ENCODE results near the gene PRKN.

PRKN gene

DNA sequence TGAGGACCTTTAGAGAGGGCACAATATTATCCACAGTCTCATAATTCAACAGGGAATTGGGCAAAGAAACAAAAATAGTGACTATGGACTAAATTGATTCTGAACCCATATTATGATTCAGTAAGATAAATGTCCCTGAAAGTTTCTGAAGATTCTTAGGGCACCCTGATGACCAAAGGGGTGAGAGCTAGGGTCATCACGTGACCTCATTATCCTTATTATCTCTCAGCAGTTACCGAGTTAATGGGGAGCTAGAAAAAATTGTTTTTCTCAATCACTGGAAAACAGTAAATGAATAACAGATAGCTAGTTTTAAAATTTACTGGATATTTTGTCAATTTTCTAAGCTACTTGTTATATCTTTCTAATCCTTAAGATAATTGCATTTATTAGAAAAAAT lies 639.5 kb downstream of the PRKN start:
- DNase-seq, result no peak

DNA sequence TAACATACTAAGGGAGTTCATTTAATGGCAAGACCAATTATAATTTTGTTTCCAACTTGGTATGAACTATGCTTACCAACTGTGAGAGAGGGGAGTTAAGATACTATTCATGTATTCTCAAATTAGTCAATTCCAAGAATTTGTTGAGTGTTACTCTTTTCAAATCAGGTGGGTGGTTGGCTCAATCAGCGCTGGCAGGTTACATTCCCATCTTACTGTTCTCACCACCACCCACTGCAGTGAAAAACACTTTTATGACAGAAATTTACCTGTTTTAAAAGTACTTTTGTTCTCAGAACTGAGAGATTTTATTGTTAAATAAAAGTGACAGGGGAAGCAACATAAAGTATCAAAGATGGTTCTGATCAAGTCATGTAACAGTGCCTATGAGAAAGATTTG lies 642.0 kb downstream of the PRKN start:
- DNase-seq, result no peak

DNA sequence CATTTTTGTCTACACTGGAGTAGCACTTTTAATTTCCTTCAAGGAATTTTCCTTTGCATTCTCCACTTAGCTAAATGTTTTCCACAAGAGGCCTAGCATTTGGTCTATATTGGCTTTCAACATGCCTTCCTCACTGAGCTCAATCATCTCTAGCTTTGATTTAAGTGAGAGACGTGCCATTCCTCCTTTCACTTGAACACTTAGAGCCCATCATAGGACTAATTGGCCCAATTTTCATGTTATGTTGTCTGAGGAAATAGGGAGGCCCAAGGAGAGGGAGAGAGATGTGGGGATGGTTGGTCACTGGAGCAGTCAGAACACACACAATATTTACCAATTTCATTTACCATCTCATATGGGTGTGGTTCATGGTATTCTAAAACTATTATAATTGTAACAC lies 645.0 kb downstream of the PRKN start:
- DNase-seq, result no peak

DNA sequence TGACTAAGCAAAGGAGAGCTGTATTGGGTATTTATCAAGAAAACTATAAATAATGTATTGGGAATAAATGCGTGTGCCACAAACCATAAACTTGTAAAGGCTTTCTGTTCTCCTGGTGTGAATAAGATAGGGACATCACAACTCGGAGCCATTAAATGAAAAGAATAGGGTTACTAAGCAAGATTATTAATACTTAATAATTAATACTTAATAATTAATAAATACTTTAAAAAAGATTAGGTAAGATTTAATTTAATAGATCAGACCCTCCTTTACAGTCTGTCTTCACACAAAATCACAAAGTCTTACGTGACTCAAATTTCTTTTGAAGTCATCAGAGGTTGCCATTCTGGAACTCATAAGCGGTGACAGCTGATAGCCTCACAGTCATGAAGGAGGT lies 648.9 kb downstream of the PRKN start:
- DNase-seq, result no peak

DNA sequence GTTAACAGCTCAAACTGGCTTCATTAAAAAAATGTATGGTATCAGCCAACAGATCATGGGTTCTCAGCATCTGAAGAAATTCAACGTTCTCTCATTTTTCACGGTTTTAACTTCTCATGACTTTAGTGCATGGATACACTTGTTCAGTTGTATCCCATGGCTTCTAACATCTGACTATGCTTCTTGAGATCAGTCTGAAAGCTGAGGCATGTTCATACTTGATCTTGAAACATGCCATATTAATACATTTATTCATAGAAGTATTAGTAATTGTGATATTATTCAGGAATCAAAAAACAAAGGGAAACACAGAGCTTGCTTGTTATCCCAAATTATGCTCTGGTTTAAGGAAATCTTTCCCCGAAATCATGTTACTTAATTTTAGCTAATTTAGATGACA lies 649.4 kb downstream of the PRKN start:
- no peak for DNase-seq

DNA sequence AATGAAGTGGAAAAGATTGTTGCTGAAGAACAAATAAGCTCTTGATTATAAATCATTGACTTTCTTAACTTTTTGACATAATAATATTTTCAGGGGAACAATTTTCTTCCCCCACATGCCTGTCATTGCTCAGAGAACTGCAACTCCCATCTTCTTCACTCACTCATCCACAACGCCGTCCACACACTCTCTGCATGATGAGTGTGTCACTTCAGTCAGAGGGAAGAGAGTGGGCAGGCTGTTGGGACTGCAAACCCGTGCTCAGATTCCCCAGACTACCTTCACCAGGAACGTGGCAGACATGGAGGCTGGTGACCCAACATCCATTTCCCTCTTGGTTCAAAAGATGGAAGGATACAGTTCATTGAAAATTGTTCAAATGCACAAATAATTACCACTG lies 650.8 kb downstream of the PRKN start:
- DNase-seq, result no peak

DNA sequence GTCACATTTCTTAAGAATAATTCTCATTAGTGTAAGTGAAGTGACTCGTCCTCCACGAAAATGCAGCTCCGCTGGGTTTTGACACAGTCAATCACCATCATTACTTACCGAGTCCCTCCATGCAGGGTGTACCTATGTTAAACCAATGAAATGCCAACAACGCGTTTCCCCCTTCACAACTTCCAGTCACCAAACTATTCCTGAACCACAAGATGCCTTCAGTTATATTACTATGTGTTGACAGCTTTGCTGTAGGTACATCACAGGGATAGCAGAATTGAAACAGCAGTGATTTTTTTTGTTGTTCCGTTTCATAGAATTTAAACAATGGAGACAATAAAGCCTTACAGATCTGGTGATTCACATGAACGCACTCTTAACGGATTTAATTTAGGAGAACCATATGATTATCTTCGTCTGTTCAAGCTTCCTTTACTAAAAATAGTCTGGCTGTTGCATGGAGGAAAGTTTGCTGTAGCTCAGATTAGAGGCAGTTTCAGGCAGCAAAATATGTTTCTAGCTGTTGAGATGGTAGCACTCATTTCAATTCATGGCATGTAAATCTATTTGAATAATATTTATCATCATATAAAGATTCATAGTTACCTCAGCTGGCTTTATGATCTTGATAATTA lies 652.8 kb downstream of the PRKN start:
- DNase-seq, result no peak

DNA sequence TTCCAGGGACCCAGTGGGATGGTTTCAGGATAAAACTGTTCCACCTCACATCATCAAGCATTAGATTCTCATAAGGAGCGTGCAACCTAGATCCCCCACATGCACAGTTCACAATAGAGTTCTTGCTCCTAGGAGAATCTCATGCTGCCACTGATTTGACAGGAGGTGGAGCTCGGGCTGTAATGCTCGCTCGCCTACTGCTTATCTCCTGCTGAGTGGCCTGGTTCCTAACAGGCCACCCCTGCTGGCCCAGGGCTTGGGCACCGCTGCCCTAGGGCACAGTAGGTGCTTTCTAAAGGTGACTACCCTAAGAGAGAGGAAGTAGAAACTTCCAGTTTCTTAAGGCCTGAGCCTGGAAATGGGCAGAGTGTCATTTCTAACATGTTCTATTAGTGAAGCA lies 656.9 kb downstream of the PRKN start:
- no peak for DNase-seq

DNA sequence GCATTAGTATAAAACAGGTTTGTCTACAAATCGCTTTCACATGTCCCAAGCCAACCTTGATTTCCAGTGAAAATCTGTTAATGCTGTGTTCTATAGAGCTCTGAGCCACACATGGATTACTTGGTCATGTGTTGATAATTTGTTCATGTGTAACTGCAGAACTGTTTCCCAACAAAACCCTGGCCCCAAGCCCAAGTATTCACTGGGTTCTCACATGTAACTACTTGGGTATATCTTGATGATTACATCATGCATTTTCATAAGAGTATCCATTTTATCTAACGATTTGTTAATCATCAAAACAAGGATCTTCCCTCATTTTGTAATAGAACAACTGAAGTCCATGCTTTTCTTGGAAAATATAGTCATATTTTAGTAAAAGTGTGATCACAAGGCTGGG lies 657.6 kb downstream of the PRKN start:
- no peak for DNase-seq

DNA sequence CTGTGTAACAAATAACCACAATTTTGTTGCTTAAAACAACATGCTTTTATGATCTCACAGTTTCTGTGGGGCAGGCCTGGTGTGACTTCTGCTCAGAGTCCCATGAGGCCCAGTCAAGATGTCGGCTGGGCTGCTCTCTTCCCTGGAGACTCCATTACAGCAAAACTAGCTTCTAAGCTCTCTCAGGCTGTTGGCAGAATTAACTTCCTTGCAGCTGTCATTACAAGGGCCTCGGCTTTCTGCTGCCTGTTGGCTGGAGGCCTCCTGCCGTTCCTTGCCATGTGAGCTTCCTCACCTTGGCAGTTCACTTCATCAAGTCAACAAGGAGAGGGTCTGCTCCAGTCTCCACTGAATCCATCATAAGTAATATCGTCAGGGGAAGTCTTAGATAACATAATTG lies 659.2 kb downstream of the PRKN start:
- DNase-seq, result no peak

DNA sequence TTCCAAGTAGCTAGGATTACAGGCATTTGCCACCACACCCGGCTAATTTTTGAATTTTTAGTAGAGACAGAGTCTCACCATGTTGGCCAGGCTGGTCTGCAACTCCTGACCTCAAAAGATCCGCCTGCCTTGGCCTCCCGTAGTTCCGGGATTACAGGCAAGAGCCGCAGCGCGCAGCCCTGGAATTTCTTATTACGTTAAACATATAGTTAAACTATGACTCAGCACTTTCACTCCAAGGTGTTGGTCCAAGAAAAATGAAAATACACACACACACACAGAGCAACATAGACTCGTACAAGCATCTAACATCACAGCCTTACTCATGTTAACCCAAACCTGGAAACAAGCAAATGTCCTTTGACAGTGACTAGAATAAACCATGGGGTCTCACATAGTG lies 663.9 kb downstream of the PRKN start:
- no peak for DNase-seq

DNA sequence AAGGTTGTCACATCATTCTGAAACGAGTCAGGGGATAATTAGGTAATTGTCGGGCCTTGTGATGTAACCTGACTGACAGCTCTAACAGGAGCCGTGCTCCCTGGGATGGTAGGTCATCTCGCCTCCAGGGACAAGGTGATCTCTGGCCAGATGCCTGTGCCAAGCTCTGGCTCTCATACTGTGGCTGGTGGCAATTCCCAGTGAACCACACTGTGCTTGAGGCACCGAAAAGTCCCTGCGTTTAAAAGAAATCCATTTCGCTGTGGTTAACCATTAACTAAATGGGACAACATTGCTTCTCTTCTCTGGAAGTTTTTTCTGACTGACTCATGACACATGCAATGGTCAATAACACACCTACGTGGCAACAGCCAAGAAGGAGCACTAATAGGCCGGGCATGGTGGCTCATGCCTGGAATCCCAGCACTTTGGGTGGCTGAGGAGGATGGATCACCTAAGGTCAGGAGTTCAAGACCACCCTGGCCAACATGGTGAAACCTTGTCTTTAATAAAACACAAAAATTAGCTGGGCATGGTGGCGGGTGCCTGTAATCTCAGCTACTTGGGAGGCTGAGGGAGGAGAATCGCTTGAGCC lies 669.2 kb downstream of the PRKN start:
- no peak for DNase-seq

DNA sequence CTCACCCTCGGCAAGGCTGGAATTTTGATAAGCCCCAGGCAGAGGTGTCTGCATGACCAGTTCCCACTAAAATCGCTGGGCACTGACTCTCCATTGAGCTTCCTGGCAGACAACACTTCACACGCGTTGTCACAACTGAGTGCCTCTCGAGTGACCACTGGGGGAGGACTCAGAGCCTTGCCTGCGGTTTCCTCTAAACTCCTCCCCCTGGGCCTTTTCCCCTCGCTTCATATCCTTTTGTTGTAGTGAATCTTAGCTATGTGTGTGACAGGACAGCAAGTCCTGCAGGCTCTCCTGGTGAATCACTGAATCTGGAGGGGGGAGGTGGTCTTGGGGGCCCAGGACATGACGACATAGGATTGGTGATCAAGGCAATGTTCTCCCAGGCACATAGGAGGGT lies 670.8 kb downstream of the PRKN start:
- no peak for DNase-seq

DNA sequence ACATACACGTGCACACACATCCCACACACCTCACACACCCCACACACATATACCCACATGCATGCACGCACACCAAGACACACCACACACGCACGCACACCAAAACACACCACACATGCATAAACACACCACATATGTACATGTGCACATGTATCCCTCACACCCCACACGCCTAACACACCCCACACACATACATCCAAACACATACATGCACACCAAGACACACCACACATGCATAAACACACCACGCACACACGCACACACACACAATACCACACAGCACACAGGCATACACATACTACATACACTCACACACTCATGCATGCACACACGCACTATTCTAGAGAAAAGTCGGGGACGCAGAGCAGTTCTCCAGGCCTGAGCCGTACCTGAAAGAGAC lies 671.5 kb downstream of the PRKN start:
- no peak for DNase-seq

DNA sequence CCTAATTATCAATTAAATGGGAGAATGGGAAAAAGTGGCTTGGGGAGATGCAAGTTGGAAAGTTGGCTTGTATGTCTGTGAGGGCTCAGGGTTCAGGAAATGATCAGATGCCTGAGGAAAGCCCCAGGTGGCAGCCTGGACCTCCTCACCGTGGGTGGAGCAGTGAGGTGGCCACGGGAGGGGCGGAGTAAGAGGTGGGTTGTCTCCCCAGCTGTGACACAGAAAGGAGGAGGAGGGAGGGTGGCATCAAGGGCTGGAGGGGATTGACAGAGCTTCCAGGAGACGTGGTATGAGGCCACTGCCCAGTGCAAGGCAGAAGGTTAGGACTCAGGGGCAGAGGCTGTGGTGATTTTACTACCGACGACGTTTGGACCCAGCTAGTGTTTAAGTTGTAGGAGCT lies 672.2 kb downstream of the PRKN start:
- DNase-seq, result no peak

DNA sequence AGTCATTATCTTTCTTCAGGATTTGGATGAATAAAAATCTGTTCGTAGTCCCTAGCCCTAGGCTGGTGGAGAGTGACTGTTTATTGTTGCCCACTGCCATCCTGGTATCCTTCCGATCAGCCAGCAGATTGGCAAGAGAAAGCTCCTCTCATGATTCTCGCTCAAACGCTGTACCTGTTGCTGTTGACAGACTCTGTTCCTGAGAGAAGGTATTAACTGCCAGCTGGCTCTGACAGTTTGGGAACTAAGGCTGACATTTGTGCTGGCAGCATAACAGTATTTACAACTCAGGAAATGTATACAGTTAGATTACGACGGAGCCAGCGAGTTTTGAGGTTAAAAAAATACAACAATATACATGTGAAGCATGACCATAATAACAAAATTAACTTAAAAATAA lies 674.5 kb downstream of the PRKN start:
- no peak for DNase-seq

DNA sequence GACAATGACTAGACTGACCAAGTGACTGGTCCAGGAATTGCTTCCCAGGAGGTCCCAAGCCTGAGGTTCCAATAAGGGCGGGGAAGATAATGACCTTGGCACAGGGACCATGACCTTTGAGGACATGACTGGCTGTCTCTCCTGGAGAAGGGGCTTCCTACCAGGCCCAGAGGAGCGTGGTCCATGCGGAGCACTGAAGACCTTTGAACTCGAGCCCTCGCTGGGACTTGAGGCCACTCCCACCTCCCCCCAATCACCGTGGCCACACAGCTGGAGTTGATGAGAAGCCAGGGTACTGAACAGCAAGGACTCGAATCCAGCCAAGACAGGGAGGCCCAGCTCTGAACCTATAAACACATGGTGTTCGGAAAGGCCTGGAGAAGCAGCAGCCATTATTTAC lies 677.0 kb downstream of the PRKN start:
- no peak for DNase-seq

DNA sequence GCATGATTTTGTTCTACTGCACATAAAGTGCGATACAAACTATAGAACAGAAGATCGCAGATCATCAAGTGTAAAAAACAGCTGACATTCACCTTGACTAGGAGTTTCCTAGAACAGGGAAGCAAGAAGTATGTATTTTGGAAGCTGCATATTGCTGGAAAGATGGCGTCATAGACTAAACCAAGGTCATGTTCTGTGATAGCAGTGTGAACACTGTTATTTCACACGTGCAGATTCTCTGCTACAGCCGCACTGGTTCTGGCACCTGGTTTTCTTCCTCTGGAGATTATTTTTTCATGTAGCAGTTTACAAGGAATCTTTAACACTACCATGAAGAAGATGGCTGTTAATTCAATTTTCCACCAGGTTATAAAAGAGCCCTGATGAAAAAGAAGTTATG lies 681.2 kb downstream of the PRKN start:
- no peak for DNase-seq

DNA sequence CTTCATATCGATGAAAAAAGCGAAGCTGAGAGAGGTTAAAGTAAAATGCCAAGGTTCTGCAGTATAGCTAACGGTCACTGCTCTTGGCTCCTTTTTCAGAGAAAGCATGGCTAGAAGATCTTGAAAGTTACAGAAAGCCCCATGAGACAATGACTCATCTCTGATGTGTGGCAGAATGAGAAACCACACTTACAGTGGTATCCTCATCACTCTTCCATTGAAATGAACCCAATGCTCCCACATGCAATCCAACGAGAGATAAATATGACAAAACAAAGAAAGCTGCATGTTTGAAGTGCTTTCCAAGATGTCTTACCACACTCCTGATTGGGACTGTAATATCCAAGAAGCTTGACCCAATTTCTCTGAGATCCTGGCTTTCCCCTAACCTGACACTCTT lies 694.9 kb downstream of the PRKN start:
- no peak for DNase-seq

DNA sequence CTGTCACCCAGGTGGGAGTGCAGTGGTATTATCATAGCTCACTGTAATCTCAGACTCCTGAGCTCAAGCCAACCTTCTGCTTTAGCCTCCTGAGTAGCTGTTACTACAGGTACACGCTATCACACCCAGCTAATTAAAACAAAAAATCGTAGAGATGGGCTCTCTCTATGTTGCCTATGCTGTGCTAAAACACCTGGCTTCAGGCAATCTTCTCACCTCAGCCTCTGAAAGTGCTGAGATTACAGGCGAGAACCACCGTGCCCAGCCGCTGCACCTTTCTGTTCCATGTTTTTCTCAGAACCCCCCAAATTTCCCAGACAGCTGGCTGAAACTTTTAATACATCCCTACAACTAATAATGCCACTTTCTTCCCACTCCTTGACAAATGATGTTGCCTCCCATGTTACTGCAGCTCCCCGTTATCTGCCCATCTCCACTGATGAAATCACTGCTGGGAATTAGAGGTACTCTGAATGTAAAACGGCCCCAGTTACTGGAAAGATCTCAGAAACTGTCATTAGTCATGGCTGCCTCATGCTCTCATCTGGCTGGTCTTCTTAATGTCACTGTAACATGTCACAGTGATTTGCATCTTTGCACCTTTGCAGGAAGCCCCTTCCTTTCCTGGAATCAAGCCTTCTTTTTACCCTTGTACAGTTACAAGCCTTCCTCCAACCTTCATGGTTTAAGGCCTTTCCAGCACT lies 697.5 kb downstream of the PRKN start:
- no peak for DNase-seq

DNA sequence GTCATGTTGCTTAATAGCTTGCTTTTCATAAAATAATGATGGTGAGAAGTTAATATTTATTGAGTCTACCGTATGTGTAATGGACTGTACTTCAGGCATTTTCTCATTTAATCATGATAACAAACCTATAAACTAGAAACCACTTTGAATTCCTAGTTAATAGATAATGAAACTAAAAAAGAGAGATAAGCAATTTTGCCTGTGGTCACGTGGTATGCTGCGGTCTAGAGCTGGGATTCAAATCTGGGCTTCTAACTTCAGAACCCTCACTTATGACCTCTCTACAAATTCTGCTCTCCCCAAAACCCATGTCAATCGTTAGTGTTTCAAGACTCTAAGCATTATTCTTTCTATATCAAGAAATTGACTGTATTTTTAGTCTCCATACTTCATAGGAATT lies 700.7 kb downstream of the PRKN start:
- DNase-seq, result no peak

DNA sequence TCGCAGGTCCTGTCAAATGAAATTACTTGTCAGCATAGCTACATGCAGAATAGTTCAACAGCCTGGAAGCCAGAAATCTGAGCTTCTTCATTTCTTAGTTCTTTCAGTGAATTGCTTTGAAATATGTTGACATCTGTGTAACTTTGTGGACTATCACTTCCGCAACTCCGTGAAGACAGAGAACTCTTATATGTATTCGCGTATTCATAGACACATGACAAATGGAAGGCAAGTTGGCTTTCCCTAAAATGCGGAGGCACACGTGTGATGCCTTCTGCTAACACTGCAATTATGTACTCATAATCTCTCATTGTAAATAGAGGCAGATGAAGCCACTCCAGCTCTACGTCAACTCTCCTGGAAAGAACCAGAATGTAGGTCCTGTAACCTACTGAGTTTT lies 701.5 kb downstream of the PRKN start:
- no peak for DNase-seq

DNA sequence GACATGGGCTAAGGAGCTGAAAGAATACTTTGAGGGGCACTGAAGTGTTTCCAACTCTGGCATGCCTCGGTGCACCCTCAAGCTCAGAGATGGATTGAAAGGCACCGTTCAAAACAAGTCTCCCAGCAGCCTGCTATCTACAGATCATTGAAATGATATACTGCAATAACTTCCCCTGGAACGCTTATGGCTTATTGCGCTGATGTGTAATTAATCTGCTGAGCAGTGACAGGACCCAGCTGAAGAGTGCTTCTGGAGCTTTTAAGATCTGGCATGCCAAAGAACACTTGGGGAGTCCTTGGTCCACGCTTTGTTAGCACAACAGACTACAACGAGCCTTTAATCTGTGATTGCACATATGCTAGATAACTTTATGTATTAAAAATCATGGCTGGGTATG lies 708.2 kb downstream of the PRKN start:
- no peak for DNase-seq

DNA sequence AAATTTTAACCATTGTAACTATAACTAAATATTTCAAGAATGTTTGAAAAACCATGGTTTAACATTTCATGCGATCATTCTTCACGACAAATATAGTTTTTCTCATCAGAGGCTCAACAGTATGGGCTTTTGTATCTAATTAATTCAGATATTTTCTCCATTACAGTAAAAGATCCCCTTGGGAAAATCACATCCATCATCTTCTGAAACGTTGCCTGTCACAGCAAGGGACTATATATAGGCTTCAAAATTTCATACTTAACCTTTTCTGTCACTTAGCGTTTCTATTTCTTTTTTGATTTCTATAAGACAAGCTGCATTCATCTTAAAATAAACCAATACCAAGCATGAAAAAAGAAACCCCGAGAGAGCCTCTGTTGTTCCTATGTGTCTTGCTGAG lies 710.0 kb downstream of the PRKN start:
- no peak for DNase-seq

Data from DMS79 treated with DMSO at 0.1 percent for 48 hours (cell line).